HG03039 (cell line): ENCODE data around the gene ZNF554.

Source experiments
- ATAC-seq: cut with Tn5 transposase; IDR thresholded peaks from one replicate; pipeline ENCODE4 v1.9.1; 2021; ENCODE audit warnings: mild to moderate bottlenecking, moderate library complexity; ENCODE audit not compliant: unreplicated experiment

ZNF554 gene

DNA sequence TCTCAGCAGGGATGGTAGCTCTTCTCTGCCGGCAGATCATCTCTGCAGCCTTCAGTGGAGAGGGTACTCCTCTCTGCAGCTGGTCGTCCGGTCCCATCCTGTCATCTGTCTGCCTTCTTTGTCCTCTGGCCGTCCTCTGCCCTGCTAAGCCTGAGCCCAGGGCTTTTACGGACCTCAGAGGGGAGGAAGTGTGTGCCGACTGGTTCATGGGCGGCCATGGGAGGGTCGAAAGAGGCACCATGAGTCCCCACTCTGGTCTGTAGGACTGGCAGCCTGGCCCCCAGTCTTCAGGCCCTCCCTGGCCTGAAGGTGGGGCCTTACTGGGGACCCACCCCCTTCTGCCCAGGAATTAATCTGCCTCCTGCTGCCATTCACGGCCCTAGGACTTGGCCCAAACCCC, 4.0 kb downstream of the ZNF554 start:
- no peak for ATAC-seq

DNA sequence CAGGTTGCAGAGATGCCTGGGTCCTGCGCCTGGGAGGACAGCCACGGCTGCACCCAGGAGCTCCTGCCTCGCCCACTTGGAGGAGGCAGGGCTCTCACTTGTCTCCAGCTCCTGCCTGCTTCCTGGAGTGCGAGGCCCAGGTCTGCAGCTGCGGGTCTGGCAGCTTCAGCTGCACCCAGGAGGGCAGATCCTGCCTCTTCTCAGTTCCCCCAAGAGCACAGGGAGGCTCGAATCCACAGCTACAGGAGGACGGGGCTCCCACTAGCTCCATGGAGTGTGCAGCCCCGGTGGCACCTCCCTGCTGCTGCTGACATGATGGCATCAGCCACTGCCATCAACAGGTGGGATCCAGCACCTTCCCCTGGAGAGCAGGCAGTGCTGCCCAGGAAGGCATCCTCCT, 4.5 kb downstream of the ZNF554 start:
- ATAC-seq = no peak

GRCh38 chr19:2827022-2827421, 7.4 kb downstream of the ZNF554 start:
- ATAC-seq = no peak

DNA sequence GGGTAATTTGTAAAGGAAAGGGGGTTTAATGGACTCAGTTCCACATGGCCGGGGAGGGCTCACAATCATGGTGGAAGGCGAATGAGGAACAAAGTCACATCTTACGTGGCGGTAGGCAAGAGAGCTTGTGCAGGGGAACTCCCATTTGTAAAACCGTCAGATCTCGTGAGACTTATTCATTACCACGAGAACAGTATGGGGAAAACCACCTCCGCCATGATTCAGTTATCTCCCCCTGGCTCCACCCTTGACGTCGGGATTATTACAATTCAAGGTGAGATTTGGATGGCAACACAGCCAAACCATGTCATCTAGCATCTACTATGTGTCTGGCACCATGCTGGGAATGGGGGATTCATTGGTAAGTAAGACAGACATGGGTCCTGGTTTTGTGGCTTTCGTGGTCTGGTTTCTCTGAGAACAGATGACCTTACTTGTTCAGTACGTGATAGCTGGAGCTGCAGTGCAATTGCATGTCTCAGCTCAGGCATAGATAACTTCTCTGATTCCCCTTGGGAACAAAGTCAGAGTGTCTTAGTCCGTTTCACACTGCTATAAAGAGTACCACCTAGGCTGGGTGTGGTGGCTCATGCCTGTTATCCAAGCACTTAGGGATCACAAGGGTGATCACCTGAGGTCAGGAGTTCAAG, 8.3 kb downstream of the ZNF554 start:
- ATAC-seq = no peak

DNA sequence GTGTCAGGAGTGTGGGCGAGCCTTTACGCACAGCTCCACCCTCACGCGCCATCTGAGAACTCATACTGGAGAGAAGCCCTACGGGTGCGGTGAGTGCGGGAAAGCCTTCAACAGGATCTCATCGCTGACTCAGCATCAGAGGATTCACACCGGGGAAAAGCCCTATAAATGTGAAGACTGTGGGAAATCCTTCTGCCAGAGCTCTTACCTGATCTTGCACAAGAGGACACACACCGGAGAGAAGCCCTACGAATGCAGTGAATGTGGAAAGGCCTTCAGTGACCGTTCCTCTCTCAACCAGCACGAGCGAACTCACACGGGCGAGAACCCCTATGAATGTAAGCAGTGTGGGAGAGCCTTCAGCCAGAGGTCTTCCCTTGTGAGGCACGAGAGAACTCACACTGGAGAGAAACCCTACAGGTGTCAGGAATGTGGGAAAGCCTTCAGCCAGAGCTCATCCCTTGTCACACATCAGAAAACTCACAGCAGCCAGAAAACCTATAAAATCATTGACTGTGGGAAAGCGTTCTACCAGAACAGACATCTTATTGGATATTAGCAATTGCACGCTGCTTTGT, 14.7 kb downstream of the ZNF554 start:
- ATAC-seq = no peak

DNA sequence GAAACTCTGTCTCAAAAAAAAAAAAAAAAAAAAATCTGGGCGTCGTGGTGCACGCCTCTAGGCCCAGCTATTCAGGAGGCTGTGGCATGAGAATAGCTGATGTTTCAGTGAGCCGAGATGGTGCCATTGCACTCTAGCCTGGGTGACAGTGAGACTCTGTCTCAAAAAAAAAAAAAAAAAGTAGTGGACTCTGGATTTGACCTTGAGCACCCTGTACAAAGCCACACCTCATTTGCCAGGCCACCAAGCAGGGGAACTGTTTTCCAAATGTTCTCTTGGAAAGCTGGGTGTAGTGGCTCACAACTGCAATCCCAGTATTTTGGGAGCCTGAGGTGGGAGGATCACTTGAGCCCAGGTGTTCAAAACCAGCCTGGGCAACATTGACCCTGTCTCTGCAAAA, 17.8 kb downstream of the ZNF554 start:
- no peak for ATAC-seq

DNA sequence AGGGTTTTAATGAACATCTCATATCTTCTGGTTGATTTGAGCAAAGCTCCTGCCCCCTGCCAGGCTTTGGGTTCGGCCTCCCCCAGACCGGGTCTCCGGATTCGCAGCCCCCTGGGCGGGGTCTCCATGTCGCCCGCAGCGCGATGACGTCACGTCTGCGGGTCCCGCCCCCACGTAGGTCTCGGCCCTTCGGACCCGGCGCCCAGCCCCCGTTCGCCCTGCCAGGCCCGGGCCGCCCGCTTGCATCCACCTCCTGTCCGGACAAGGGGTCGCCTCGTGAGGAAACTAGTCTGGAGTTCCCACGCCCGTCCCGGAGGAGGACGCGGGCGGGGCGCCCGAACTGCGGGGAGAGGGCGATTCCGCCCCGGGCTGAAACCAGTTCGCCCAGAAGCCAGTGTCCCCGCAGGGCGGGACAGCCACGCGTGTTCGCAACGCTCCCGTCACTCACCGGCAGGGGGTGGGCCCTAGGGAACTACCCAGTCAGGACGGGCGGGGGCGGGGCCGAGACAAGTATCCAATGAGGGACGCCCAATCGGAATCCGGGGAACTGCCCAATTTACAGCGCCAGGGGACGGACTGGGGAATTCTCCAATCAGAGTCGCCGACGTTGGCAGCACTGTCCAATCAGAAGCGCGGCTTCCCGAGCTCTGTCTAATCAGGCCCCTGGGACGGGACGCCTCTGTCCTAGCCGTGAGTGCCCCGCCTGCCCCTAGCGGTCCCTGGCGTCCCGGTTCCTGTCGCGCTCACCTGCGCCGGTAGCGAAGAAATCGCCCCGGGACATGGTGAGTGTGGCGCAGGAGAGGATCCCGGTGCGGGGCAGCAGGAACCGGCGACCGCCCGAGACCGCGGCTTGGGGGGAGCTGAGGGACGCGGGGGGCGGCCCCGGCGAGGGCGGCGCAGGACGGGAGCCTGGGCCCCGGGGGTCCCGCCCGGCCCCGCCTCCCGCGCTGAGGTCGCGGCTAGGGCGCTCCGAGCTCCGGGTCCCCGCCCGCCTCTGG, 21.4 kb downstream of the ZNF554 start, which contains the start of gene ZNF555:
Gene ZNF555 (plus strand): TSS at position 682 of the 998 bp plus-strand sequence. CDS start 98 bp downstream, at position 780.
- peak; percentile 95 for ATAC-seq

DNA sequence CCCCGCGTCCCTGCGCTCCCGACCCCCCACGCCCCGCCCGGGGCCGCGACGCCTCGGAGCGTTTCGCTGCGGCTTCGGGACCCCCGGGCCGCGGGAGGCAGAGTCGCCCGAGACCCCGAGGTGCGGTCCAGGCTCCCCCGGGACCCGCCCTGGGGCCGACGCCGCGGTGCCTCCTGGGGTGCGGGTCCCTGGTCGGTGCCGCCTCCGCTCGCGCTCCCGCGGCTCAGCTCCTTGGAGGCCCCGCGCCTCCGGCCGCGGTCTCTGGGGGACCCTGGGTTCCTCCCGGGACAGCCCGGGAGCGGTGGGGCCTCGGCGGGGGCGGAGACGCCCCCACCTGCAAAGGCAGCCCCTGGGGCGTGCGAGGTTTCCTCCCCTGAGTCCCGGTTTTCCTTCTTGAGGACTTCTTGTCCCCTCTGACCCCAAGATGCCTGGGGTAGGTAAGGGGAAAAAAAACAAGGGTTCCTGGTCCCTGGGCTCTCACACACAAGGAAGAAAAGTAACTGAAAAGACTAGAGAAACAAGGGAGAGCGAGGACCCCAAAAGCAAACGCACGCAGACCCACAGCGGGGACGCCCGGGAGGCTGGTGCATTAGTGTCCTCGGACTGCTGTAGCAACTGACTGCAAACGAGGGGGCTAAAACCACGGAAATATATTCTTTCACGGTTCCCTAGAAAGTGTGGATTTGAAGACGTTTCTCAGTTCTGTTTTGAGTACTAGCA, 22.3 kb downstream of the ZNF554 start:
- ATAC-seq = peak; percentile 6

DNA sequence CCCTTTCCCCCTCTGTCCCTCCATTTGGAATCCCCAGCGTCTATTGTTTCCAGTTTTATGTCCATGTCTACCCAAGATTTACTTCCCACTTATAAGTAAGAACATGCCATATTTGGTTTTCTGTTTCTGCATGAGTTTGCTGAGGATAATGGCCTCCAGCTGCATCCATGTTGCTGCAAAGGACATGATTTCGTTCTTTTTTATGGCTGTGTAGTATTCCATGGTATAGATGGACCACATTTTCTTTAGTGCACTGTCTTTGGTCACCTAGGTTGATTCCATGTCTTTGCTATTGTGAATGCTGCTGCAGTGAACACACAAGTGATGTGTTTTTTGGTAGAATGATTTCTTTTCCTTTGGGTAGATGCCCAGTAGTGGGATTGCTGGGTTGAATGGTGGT, 25.4 kb downstream of the ZNF554 start:
- no peak for ATAC-seq

- no peak for ATAC-seq
These were observed 26.7 kb downstream of the ZNF554 start for GRCh38 chr19:2846180-2846894.

GRCh38 chr19:2847507-2847906, 27.8 kb downstream of the ZNF554 start:
- no peak for ATAC-seq

GRCh38 chr19:2848616-2849015, 28.9 kb downstream of the ZNF554 start:
- no peak for ATAC-seq

- ATAC-seq = no peak
These were observed 30.7 kb downstream of the ZNF554 start for GRCh38 chr19:2850256-2850925.

- no peak for ATAC-seq
These were observed 32.9 kb downstream of the ZNF554 start for GRCh38 chr19:2852598-2852997.

DNA sequence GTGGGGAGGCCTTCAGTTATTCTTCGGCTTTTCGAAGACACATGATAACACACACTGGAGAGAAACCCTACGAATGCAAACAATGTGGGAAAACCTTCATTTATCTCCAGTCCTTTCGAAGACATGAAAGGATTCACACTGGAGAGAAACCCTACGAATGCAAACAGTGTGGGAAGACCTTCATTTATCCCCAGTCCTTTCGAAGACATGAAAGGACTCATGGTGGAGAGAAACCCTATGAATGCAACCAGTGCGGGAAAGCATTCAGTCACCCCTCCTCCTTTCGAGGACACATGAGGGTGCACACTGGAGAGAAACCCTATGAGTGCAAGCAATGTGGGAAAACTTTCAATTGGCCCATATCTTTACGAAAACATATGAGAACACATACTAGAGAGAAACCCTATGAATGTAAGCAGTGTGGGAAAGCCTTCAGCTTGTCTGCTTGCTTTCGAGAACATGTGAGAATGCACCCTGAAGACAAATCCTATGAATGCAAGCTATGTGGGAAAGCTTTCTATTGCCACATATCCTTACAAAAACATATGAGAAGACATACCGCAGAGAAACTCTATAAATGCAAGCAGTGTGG, 33.4 kb downstream of the ZNF554 start:
- ATAC-seq = no peak

GRCh38 chr19:2854849-2855248, 35.2 kb downstream of the ZNF554 start:
- no peak for ATAC-seq

GRCh38 chr19:2856457-2857050, 36.9 kb downstream of the ZNF554 start:
- no peak for ATAC-seq

DNA sequence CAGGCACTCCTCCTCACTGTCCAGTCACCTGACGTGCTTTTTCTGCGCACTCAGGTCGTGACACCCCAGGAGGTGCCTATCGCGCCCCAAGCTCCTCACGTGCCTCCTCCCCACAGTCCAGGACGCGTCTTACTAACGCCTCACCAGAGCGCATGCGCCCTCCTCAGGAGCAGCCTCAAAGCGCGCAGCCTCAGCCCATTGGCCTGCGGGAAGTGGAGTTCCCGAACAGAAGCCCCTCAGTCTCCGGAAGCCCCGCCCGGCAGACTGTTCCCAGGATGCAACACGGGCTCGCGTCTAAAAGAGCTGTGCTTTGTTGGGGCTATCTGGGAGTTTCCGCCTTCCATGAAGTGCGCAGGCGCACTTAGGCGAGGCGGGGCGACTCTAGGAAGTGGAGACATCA, 39.2 kb downstream of the ZNF554 start:
- no peak for ATAC-seq

DNA sequence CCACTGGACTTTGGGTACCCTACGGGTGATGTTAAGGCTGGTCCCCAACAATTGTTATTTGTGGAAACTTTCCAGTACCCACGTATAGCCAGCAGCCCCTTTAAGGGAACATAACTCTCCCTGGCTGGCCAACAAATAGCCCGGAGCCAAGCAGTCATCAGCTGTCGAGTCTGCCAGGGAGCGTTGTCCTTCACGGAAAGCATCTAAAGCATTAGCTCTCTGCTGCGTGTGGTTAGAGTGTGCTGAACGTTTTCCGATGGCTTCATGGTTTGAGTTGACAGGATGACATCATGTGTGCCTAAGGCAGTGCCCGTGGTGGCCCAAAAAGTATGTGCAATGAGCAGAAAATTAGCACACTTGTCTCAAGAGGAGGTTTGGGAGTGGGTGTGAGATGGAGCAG, 44.1 kb downstream of the ZNF554 start:
- ATAC-seq = no peak
